SH-SY5Y (cell line): Measurements from ENCODE around the gene MSMP.

ENCODE experiments used
- GATA2 ChIP-seq: IDR thresholded peaks from 2 replicates; pipeline ENCODE4 v1.6.1; 2011; ENCODE audit warnings: mild to moderate bottlenecking, low read depth, low read length
- GATA3 ChIP-seq: IDR thresholded peaks from 2 replicates; pipeline ENCODE4 v1.6.1; 2011; ENCODE audit warnings: low read depth, mild to moderate bottlenecking, low read length, moderate library complexity

The MSMP gene, protein sequence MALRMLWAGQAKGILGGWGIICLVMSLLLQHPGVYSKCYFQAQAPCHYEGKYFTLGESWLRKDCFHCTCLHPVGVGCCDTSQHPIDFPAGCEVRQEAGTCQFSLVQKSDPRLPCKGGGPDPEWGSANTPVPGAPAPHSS

GRCh38 chr9:35754264-35754663, at the start of gene MSMP:
MSMP (minus strand) TSS chr9:35754276; CDS start chr9:35754129, 147 bp downstream.
- TF ChIP-seq GATA2: no peak
- TF ChIP-seq GATA3: no peak

- TF ChIP-seq GATA2 (no peak), GATA3 (no peak)
Observed at GRCh38 chr9:35801328-35802128, 47.5 kb upstream of the MSMP start.

- TF ChIP-seq GATA3: no peak
- no peak for TF ChIP-seq GATA2
Observed at GRCh38 chr9:35800530-35800929, 46.5 kb upstream of the MSMP start.

GRCh38 chr9:35798658-35799374, 44.7 kb upstream of the MSMP start:
- TF ChIP-seq GATA2 (no peak), GATA3 (no peak)

DNA sequence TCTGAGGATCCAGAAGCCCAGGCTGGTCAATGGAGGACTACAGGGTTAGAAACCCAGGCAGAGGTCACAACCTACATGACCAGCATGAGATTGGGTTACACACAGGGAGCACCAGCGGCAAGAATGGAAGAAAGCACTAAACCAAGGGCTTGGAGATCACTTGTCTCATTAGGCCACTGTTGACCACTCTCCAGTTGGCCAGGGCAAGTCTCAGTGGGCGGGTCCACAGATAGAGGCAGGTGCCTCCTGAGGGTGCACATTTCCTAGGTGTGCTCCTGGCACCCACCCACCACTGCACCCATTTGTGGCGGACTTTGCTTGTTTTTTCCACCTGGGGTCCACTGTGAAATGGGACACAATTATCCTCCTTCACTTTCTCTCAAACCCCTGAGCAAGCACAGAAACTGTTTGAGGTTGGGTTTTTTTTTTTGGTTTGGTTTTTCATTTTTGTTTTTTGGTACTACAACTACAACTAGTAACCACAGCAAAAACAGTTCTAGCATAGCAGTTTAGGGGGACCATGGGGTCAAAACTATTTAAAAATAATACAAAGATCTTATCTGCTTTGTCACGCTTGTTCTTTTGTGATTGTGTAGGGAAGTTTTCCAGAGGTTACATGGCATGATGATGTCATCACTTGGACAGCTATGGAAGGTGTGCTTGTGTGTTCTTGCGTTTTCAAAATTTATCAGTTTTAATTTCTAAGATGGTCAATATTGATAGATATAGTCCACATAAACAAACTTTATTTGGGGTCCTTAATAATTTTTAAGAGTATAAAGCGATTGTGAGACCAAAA, 43.4 kb upstream of the MSMP start:
- TF ChIP-seq GATA3 (no peak), GATA2 (no peak)

DNA sequence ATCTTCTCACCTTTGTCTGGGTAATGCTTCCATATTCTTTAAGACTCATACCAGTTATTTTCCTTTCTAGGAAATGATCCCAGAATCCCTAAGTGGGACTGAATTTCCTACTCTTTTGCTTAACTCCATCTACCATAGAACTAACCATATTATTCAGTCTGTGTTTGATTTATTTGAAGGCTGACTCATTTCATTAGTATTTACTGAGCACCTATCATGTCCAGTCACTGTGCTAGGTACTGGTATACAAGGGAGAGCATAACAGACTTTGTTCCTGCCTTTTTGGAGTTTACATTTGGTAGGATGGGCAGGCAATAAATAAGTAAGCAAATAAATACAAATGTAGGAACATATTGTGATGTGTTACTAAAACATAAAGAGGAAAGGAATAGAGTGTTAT, 41.6 kb upstream of the MSMP start:
- TF ChIP-seq GATA2 (no peak), GATA3 (no peak)

DNA sequence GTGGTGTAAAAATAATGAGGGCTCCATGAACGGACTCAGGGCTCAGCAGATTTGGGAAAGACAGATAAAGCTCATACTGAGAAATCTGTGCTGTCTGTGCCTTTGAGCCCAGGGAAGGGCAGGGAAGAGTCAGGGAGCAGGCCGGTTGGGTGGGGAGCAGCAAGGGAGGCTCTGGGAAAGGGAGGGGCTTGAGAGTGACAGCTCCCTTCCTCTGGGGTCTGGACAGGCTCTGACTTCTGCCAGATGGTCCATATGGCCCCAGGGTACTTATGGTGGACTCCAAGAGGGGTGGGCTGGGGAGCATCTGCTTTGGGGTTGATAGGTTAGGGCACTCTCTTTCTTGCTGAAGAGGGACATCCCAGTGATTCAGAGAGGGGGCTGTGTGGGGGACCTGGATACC, 39.4 kb upstream of the MSMP start:
- no peak for TF ChIP-seq GATA2
- no peak for TF ChIP-seq GATA3

DNA sequence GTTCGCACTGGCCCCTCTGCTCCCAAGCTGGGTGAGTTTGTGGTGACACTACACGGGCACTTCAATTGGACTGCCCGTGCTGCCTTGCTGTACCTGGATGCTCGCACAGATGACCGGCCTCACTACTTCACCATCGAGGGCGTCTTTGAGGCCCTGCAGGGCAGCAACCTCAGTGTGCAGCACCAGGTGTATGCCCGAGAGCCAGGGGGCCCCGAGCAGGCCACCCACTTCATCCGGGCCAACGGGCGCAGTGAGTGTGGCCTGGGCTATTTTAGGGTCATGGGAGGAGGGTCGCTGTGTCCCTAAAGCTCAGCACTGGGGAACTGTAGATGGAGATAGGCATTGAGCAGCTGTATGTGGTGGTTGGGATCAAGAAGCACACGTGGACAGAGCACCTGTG, 38.8 kb upstream of the MSMP start:
- TF ChIP-seq GATA2 (no peak), GATA3 (no peak)

GRCh38 chr9:35792024-35792813, 38.1 kb upstream of the MSMP start:
- no peak for TF ChIP-seq GATA2
- TF ChIP-seq GATA3: no peak

GRCh38 chr9:35791297-35791921, 37.3 kb upstream of the MSMP start, which contains the start of gene NPR2:
NPR2 (plus strand) TSS chr9:35791591; CDS start chr9:35792409, 818 bp downstream.
- TF ChIP-seq GATA2 (no peak), GATA3 (no peak)

DNA sequence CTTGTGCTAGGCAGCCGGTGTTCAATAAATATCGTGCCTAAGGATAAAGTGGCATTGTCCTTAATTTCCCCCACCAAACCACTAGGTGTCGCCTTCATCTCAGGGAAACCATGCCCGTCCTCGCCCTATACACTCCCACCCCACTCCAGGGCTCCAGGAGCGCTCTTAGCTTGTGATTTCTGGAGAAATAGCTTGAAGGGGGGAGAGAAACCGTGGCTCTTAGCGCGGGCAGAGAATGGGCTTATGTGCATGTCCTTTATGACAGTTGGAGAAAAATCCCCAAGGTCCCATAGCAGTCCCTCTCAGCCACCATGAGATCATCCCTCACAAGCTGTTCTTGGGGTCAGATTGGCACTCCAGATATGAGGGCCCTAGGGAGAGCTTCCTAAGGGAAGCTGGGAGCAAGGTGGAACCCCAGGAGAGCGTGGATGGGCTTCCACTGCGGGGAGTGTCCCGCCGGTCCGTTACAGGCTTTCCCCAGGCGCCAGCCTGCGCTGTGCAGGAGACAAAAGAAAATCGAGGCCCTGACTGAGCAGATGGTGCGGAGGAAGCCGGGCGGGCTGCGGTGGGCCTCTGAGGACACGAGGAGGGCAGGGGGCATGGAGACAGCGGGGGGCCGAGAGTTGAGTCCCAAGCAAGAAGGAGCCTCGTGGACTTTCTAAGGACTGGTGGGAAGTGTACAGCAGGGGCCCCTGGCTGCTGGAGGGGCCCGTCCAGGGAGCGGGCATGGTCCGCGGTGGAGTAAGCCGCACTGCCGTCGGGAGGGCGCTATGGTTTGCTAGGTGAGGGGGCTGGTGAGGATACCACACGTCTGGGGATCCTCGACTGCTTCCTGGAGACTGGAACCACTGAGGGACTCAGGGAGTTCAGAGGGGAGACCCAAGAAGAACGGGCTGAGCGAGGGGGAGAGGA, 36.6 kb upstream of the MSMP start:
- TF ChIP-seq GATA3 (no peak), GATA2 (peak; percentile 64; the same call in 1 of the 2 replicates)

DNA sequence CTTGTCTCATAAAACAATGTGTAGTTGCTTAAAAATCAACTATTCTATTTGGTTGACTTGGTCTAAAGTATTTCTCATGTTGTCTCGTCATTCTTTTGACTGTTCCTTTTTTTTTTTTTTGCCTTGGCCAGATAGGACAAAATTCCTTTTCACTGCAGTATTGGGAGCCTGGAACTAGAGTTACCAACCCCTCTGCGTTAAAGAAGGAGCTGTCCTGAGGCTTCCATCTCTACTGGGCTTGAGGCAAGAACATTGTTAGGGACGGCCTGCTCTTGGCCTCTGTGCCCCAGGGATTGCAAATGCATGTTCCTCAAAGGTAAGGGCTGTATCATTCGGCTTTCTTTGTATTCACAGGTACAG, 35.9 kb upstream of the MSMP start:
- TF ChIP-seq GATA3 (no peak), GATA2 (no peak)

DNA sequence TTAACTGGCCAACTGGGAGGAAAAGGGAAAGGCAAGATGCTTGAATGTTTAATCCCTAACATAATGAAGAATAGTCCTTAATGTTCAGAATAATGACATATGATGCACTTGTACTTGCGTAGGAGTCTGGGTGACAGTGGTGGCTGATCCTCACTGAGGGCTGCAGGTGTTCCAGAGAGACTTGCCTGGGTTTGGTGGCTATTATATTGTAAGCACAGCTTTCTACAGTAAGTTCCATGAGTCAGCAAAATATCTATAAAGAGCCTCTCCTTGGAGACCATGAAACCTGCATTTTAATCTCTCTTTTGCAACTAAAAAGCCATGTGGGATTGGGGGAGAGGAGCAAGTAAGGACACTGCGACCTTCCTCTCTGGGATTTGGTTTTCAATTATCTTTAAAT, 35.5 kb upstream of the MSMP start:
- TF ChIP-seq GATA3 (no peak), GATA2 (no peak)
